ENCODE measurements around the gene TTLL10.

Gene TTLL10

GRCh38 chr1:1173793-1174415, at the start of gene TTLL10:
Gene TTLL10, plus strand, starts transcription at chr1:1173880. Its CDS starts 5,336 bp downstream, at chr1:1179216.
- DNase-seq (ENCODE audit: extremely low read depth in 1 of 2, low read depth in 1 of 2), result peak in 1 of 2 donors; percentile 14

- no peak for DNase-seq (ENCODE audit: extremely low read depth in 1 of 2, low read depth in 1 of 2)
These were observed 49.2 kb upstream of the TTLL10 start for GRCh38 chr1:1124508-1124785.

GRCh38 chr1:1124786-1125642, 48.7 kb upstream of the TTLL10 start:
- DNase-seq (ENCODE audit: extremely low read depth in 1 of 2, low read depth in 1 of 2), result no peak

GRCh38 chr1:1125945-1126344, 47.7 kb upstream of the TTLL10 start:
- DNase-seq (ENCODE audit: extremely low read depth in 1 of 2, low read depth in 1 of 2), result no peak

- DNase-seq (ENCODE audit: extremely low read depth in 1 of 2, low read depth in 1 of 2), result no peak
These were observed 45.9 kb upstream of the TTLL10 start for GRCh38 chr1:1127551-1128451.

GRCh38 chr1:1128454-1129139, 45.1 kb upstream of the TTLL10 start:
- DNase-seq (ENCODE audit: extremely low read depth in 1 of 2, low read depth in 1 of 2), result no peak

GRCh38 chr1:1129381-1129821, 44.3 kb upstream of the TTLL10 start:
- DNase-seq (ENCODE audit: extremely low read depth in 1 of 2, low read depth in 1 of 2), result no peak

GRCh38 chr1:1130206-1131120, 43.2 kb upstream of the TTLL10 start:
- no peak for DNase-seq (ENCODE audit: extremely low read depth in 1 of 2, low read depth in 1 of 2)

- DNase-seq (ENCODE audit: extremely low read depth in 1 of 2, low read depth in 1 of 2), result no peak
These were observed 41.4 kb upstream of the TTLL10 start for GRCh38 chr1:1132042-1132950.

- no peak for DNase-seq (ENCODE audit: extremely low read depth in 1 of 2, low read depth in 1 of 2)
These were observed 40.5 kb upstream of the TTLL10 start for GRCh38 chr1:1132956-1133750.

GRCh38 chr1:1134300-1134970, 39.2 kb upstream of the TTLL10 start:
- no peak for DNase-seq (ENCODE audit: extremely low read depth in 1 of 2, low read depth in 1 of 2)

GRCh38 chr1:1135339-1136136, 38.1 kb upstream of the TTLL10 start:
- DNase-seq (ENCODE audit: extremely low read depth in 1 of 2, low read depth in 1 of 2), result no peak

GRCh38 chr1:1136547-1137230, 37.0 kb upstream of the TTLL10 start:
- no peak for DNase-seq (ENCODE audit: extremely low read depth in 1 of 2, low read depth in 1 of 2)

- DNase-seq (ENCODE audit: extremely low read depth in 1 of 2, low read depth in 1 of 2), result peak; percentile 62 to 74
These were observed 36.2 kb upstream of the TTLL10 start for GRCh38 chr1:1137256-1138045.

GRCh38 chr1:1140673-1141072, 33.0 kb upstream of the TTLL10 start:
- no peak for DNase-seq (ENCODE audit: extremely low read depth in 1 of 2, low read depth in 1 of 2)
